ENCODE measurements around the gene CPB1.

CPB1 gene

GRCh38 chr3:148889828-148890227 lies 62.2 kb downstream of the CPB1 start:
- H3K27me3 ChIP-seq (ENCODE audit: control insufficient read depth, insufficient read depth, low read length) = no peaks in the 10 kb centered on the region
- no peaks in the 10 kb centered on the region for H3K36me3 ChIP-seq (ENCODE audit: control insufficient read depth, insufficient read depth, low read length)
- H3K9ac ChIP-seq (ENCODE audit: low read depth, low read length) = no peak overlapping the region
- H3K9me3 ChIP-seq (ENCODE audit: control insufficient read depth, insufficient read depth, low read length) = no peaks in the 10 kb centered on the region
- no peak overlapping the region for H3K4me3 ChIP-seq (ENCODE audit: low read depth, low read length)
- no peaks in the 10 kb centered on the region for H3K4me1 ChIP-seq (ENCODE audit: control insufficient read depth, insufficient read depth, low read length)

- H3K27me3 ChIP-seq (ENCODE audit: control insufficient read depth, insufficient read depth, low read length) = no peaks in the 10 kb centered on the region
- H3K9me3 ChIP-seq (ENCODE audit: control insufficient read depth, insufficient read depth, low read length) = no peaks in the 10 kb centered on the region
- no peak overlapping the region for H3K4me3 ChIP-seq (ENCODE audit: low read depth, low read length)
These were observed 68.5 kb downstream of the CPB1 start for GRCh38 chr3:148896062-148896461.

GRCh38 chr3:148901987-148902791 lies 74.6 kb downstream of the CPB1 start:
- Histone ChIP-seq H3K9ac (ENCODE audit: low read depth, low read length) (no peak overlapping the region), H3K4me3 (ENCODE audit: low read depth, low read length) (no peak overlapping the region), H3K9me3 (ENCODE audit: control insufficient read depth, insufficient read depth, low read length) (no peaks in the 10 kb centered on the region), H3K4me1 (ENCODE audit: control insufficient read depth, insufficient read depth, low read length) (no peaks in the 10 kb centered on the region), H3K27me3 (ENCODE audit: control insufficient read depth, insufficient read depth, low read length) (no peaks in the 10 kb centered on the region), H3K36me3 (ENCODE audit: control insufficient read depth, insufficient read depth, low read length) (no peaks in the 10 kb centered on the region)

More at GRCh38 chr3:148896062-148896461, 68.5 kb downstream of the CPB1 start:
- Histone ChIP-seq H3K36me3 (ENCODE audit: control insufficient read depth, insufficient read depth, low read length) (no peaks in the 10 kb centered on the region), H3K9ac (ENCODE audit: low read depth, low read length) (no peak overlapping the region), H3K4me1 (ENCODE audit: control insufficient read depth, insufficient read depth, low read length) (no peaks in the 10 kb centered on the region)

GRCh38 chr3:148903022-148903442 lies 75.4 kb downstream of the CPB1 start:
- H3K4me3 ChIP-seq (ENCODE audit: low read depth, low read length) = no peak overlapping the region
- no peaks in the 10 kb centered on the region for H3K27me3 ChIP-seq (ENCODE audit: control insufficient read depth, insufficient read depth, low read length)
- no peak overlapping the region for H3K9ac ChIP-seq (ENCODE audit: low read depth, low read length)
- no peaks in the 10 kb centered on the region for H3K36me3 ChIP-seq (ENCODE audit: control insufficient read depth, insufficient read depth, low read length)
- H3K9me3 ChIP-seq (ENCODE audit: control insufficient read depth, insufficient read depth, low read length) = no peaks in the 10 kb centered on the region
- no peaks in the 10 kb centered on the region for H3K4me1 ChIP-seq (ENCODE audit: control insufficient read depth, insufficient read depth, low read length)

GRCh38 chr3:148903941-148904340 lies 76.3 kb downstream of the CPB1 start:
- H3K9me3 ChIP-seq (ENCODE audit: control insufficient read depth, insufficient read depth, low read length) = no peaks in the 10 kb centered on the region
- H3K9ac ChIP-seq (ENCODE audit: low read depth, low read length) = no peak overlapping the region
- H3K36me3 ChIP-seq (ENCODE audit: control insufficient read depth, insufficient read depth, low read length) = no peaks in the 10 kb centered on the region
- no peak overlapping the region for H3K4me3 ChIP-seq (ENCODE audit: low read depth, low read length)
- H3K27me3 ChIP-seq (ENCODE audit: control insufficient read depth, insufficient read depth, low read length) = no peaks in the 10 kb centered on the region
- no peaks in the 10 kb centered on the region for H3K4me1 ChIP-seq (ENCODE audit: control insufficient read depth, insufficient read depth, low read length)

- Histone ChIP-seq H3K36me3 (ENCODE audit: control insufficient read depth, insufficient read depth, low read length) (no peaks in the 10 kb centered on the region), H3K4me3 (ENCODE audit: low read depth, low read length) (no peak overlapping the region)
These were observed 79.1 kb downstream of the CPB1 start for GRCh38 chr3:148906667-148907066.

More at GRCh38 chr3:148906667-148907066, 79.1 kb downstream of the CPB1 start:
- no peaks in the 10 kb centered on the region for H3K27me3 ChIP-seq (ENCODE audit: control insufficient read depth, insufficient read depth, low read length)
- no peak overlapping the region for H3K9ac ChIP-seq (ENCODE audit: low read depth, low read length)
- H3K4me1 ChIP-seq (ENCODE audit: control insufficient read depth, insufficient read depth, low read length) = peaks cover 4% of the 10 kb centered on the region
- H3K9me3 ChIP-seq (ENCODE audit: control insufficient read depth, insufficient read depth, low read length) = no peaks in the 10 kb centered on the region
